ENCODE results near the gene TXNDC16. TPM values are rescaled to one million over a fixed set of nuclear protein-coding genes. Genes with fewer than 3 reads are reported as not detected.

The TXNDC16 gene
- total and polyA plus RNA-seq, 5 donors, result 2.6 to 7.6 (median 6.7) TPM

Other genes starting within 250 kb of the TXNDC16 start
- gene PTGER2, start 238.2 kb downstream of the TXNDC16 start, total RNA-seq, result 1 to 10 TPM in 2 of 4 donors, under 1 TPM in 2; 0.34 to 1.6 (median 1.1) TPM
- gene PTGER2, start 238.2 kb downstream of the TXNDC16 start, polyA plus RNA-seq, result 0.32 TPM
- 1 to 10 TPM in 2 of 4 donors, under 1 TPM in 2; 0.56 to 1.4 (median 0.89) TPM for gene GPR137C, start 331 bp upstream of the TXNDC16 start, total RNA-seq
- gene GPR137C, start 331 bp upstream of the TXNDC16 start, polyA plus RNA-seq, result 0.68 TPM
- gene ERO1A, start 143.1 kb upstream of the TXNDC16 start, total RNA-seq, result 10 to 100 TPM; 13.6 to 19.1 (median 15.7) TPM
- 7.2 TPM for gene ERO1A, start 143.1 kb upstream of the TXNDC16 start, polyA plus RNA-seq
- 10 to 100 TPM; 66.9 to 79.2 (median 77.2) TPM for gene PSMC6, start 154.7 kb upstream of the TXNDC16 start, total RNA-seq
- gene PSMC6, start 154.7 kb upstream of the TXNDC16 start, polyA plus RNA-seq, result 84.8 TPM
- 10 to 100 TPM; 12.7 to 13.6 (median 12.9) TPM for gene STYX, start 177.7 kb upstream of the TXNDC16 start, total RNA-seq
- gene STYX, start 177.7 kb upstream of the TXNDC16 start, polyA plus RNA-seq, result 6.6 TPM
- gene GNPNAT1, start 239.1 kb upstream of the TXNDC16 start, total RNA-seq, result 10 to 100 TPM in 1 of 4 donors, 1 to 10 TPM in 3; 7.4 to 15.2 (median 8.3) TPM
- 5.0 TPM for gene GNPNAT1, start 239.1 kb upstream of the TXNDC16 start, polyA plus RNA-seq

Data from right cardiac atrium (tissue), 5 donors.